ENCODE data around the gene APP.

APP gene

DNA sequence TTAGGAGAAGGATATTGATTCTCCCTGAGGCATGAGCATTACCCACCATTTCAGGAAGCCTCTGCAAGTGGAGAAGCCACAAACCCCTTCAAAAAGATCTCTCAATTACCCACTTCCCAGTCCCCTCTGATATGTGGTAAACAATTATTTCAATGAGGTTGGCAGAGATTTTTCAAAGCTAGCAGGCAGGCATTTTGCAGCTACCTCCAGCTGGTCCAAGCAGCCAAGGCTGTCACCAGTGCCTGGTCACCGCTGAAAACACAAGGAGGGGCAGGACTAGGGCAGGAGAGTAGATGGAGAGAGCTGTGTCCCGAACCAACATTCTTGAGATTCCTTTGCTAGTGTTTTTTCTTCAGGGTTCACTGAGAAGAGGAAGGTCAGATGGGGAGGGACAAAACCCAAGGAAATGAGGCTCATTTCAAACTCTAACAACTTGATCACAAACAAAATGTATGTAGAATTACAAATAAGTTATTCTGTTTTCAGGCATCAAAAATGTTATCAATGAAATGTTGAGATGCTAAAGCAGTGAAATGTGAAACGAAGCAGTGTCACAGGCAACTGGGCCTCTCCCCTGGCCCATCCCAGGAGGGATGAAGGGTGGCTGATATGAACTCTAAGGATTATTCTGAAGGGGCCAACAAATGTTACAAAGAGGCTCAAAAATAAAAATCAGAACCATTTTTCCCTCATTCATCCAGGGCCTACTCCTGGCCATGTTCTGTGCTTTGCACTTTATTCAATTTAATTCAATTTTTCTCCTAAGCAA, 22.3 kb downstream of the APP start:
- peaks cover 19% of the 10 kb centered on the region for H3K4me1 ChIP-seq
- no peak overlapping the region for H3K4me3 ChIP-seq (ENCODE audit: low read depth, low read length)
- H3K9me3 ChIP-seq, result no peaks in the 10 kb centered on the region
- DNase-seq, result no peak
- H3K36me3 ChIP-seq, result no peaks in the 10 kb centered on the region; the same call in none of the 2 replicates
- TF ChIP-seq, protein P1, sequence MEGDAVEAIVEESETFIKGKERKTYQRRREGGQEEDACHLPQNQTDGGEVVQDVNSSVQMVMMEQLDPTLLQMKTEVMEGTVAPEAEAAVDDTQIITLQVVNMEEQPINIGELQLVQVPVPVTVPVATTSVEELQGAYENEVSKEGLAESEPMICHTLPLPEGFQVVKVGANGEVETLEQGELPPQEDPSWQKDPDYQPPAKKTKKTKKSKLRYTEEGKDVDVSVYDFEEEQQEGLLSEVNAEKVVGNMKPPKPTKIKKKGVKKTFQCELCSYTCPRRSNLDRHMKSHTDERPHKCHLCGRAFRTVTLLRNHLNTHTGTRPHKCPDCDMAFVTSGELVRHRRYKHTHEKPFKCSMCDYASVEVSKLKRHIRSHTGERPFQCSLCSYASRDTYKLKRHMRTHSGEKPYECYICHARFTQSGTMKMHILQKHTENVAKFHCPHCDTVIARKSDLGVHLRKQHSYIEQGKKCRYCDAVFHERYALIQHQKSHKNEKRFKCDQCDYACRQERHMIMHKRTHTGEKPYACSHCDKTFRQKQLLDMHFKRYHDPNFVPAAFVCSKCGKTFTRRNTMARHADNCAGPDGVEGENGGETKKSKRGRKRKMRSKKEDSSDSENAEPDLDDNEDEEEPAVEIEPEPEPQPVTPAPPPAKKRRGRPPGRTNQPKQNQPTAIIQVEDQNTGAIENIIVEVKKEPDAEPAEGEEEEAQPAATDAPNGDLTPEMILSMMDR (IDR thresholded peaks at IDR 0.05; ENCODE audit: low read depth, low read length), result no peak
- H3K27me3 ChIP-seq, result no peaks in the 10 kb centered on the region

DNA sequence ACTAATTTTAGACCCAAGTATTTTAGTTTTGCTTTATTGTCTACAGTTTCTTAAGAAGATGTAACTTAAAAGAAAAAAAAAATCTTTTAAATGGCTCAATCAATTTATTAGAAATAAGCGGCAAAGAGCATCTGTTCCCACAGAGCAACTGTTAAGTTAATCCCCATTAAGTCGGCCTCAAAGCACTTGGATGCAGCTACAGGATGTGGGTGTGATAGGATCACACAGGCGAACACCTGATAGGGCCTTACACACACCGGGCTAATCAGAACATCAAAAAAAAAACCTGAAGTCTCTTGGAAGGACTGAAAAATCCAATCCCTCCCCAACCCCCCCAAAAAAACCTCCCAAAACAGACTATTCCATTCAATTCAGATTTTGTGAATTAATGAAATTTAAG, 23.0 kb downstream of the APP start:
- Histone ChIP-seq H3K36me3 (peaks cover under 1% of the 10 kb centered on the region), H3K27me3 (no peaks in the 10 kb centered on the region), H3K4me3 (ENCODE audit: low read depth, low read length) (no peak overlapping the region), H3K4me1 (peaks cover 19% of the 10 kb centered on the region), H3K9me3 (no peaks in the 10 kb centered on the region)
- DNase-seq, result no peak
- TF ChIP-seq, protein P1 (IDR thresholded peaks at IDR 0.05; ENCODE audit: low read depth, low read length), result no peak

DNA sequence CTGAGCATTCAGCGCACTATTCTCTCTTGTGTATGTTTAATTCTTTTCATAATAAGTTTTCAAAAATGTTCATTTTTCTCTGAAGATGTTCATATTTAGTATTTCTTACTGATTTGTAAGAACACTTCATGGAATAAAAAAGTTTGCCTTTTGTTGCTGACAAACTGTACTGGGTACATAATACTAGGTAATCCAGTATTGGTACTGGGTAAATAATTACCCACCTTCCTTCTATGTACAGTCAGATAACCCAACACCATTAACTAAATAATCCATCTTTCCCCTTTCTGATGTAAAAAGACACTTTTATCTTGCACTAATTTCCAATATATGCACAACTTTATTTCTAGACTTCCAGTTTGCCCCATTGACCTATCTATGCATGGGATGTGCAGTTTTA, 23.9 kb downstream of the APP start:
- no peak for DNase-seq
- Histone ChIP-seq H3K36me3 (peaks cover 5% of the 10 kb centered on the region), H3K27me3 (no peaks in the 10 kb centered on the region), H3K9me3 (no peaks in the 10 kb centered on the region), H3K4me3 (ENCODE audit: low read depth, low read length) (no peak overlapping the region), H3K4me1 (peaks cover 19% of the 10 kb centered on the region)
- TF ChIP-seq, protein P1 (IDR thresholded peaks at IDR 0.05; ENCODE audit: low read depth, low read length), result no peak

DNA sequence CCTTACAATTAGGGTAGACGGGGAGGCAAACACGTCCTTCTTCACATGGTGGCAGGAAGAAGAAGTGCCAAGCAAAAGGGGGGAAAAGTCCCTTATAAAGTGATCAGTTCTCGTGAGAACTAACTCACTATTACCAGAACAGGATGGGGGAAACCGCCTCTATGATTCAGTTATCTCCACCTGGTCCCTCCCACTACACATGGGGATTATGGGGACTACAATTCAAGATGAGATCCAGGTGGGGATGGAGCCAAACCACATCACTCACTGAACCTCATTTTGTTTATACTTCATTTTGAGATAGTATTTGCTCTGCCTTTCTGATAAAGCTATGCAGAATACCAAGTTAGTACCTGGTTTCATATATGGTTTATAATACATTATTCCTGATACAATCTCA, 26.5 kb downstream of the APP start:
- Histone ChIP-seq H3K4me1 (peaks cover 25% of the 10 kb centered on the region), H3K27me3 (no peaks in the 10 kb centered on the region), H3K9me3 (no peaks in the 10 kb centered on the region), H3K4me3 (ENCODE audit: low read depth, low read length) (no peak overlapping the region), H3K36me3 (peaks cover 5% of the 10 kb centered on the region)
- no peak for DNase-seq
- TF ChIP-seq, protein P1 (IDR thresholded peaks at IDR 0.05; ENCODE audit: low read depth, low read length), result no peak

DNA sequence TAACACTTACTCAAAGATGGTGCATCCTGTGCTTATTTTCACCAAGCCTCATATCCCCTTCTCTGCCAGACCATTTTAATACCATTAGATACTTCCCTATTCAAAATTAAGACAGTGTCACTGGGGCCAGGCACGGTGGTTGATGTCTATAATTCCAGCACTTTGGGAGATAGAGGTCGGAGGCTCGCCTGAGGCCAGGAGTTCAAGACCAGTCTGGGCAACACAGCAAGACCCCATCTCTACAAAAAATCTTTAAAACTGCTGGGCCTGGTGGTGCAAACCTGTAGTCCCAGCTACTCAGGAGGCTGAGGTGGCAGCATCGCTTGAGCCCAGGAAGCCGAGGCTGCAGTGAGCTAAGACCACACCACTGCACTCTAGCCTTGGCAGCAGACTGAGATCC, 28.2 kb downstream of the APP start:
- DNase-seq, result no peak
- Histone ChIP-seq H3K27me3 (no peaks in the 10 kb centered on the region), H3K4me1 (peaks cover 11% of the 10 kb centered on the region), H3K9me3 (no peaks in the 10 kb centered on the region), H3K36me3 (peaks cover 5% of the 10 kb centered on the region), H3K4me3 (ENCODE audit: low read depth, low read length) (no peak overlapping the region)
- TF ChIP-seq, protein P1 (IDR thresholded peaks at IDR 0.05; ENCODE audit: low read depth, low read length), result no peak

DNA sequence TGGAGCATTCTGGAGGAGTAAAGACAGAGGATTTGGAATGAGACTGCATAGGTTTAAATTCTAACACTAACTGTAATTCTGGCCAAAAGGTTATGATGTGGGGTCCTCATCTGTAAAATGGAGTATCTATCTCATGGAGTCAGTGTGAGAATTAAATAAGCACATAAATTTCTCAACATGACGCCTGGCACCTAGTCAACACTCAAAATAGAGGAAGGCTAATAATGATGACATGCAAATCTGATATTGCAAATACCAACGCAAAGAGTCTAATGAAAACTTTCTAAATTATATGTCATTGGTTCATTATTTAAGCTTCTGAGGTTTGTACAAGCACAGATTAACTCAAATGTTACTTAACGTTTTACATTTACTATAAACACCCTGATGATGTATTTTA, 29.6 kb downstream of the APP start:
- Histone ChIP-seq H3K27me3 (no peaks in the 10 kb centered on the region), H3K9me3 (no peaks in the 10 kb centered on the region), H3K36me3 (peaks cover 5% of the 10 kb centered on the region), H3K4me3 (ENCODE audit: low read depth, low read length) (no peak overlapping the region), H3K4me1 (peaks cover 9% of the 10 kb centered on the region)
- TF ChIP-seq, protein P1 (IDR thresholded peaks at IDR 0.05; ENCODE audit: low read depth, low read length), result no peak
- no peak for DNase-seq
